Lung (tissue), 12 donors: ENCODE results near the gene TWIST2. TPM values are rescaled to one million over a fixed set of nuclear protein-coding genes. Genes with fewer than 3 reads are reported as not detected.

Experiments
- ATAC-seq: fragments of 200-7000 bp; cut with Tn5 transposase; one replicate; pipeline ENCODE4 v1.9.1; 2020; ENCODE audit warnings: moderate number of reproducible peaks; ENCODE audit not compliant: insufficient read depth, low FRiP score
- DNase-seq, 3 donors: peaks; one replicate each; pipeline ENCODE4 v3.0.0-alpha.2; 2013 to 2017
- H3K27ac ChIP-seq, 2 donors: one replicate each; pipeline ENCODE4 v1.5.1; 2013; ENCODE audit warnings: mild to moderate bottlenecking in 2 of 2, moderate library complexity in 2 of 2, control low read depth in 1 of 2, inconsistent platforms in 1 of 2, low read depth in 1 of 2, low read length in 1 of 2
- H3K27me3 ChIP-seq, 3 donors: one replicate each; pipeline ENCODE4 v1.5.1; 2013; ENCODE audit warnings: low read length in 2 of 3; ENCODE audit not compliant: control insufficient read depth in 3 of 3, insufficient read depth in 3 of 3
- H3K36me3 ChIP-seq, 4 donors: one replicate each; pipeline ENCODE4 v1.5.1; 2013; ENCODE audit warnings: low read length in 4 of 4, mild to moderate bottlenecking in 1 of 4, moderate library complexity in 1 of 4; ENCODE audit not compliant: control insufficient read depth in 4 of 4, insufficient read depth in 4 of 4
- H3K4me1 ChIP-seq, 5 donors: one replicate each; pipeline ENCODE4 v1.5.1; 2013; ENCODE audit warnings: low read length in 5 of 5, mild to moderate bottlenecking in 2 of 5, moderate library complexity in 1 of 5; ENCODE audit not compliant: control insufficient read depth in 5 of 5, insufficient read depth in 5 of 5
- H3K4me3 ChIP-seq: one replicate; pipeline ENCODE4 v1.5.1; 2013; ENCODE audit warnings: mild to moderate bottlenecking, control low read depth, moderate library complexity
- H3K9ac ChIP-seq, 2 donors: one replicate each; pipeline ENCODE4 v1.5.1; 2013; ENCODE audit warnings: low read length in 2 of 2, control low read depth in 1 of 2; ENCODE audit not compliant: insufficient read depth in 1 of 2
- H3K9me3 ChIP-seq, 4 donors: one replicate each; pipeline ENCODE4 v1.5.1; 2013; ENCODE audit warnings: low read length in 3 of 4, mild to moderate bottlenecking in 1 of 4, moderate library complexity in 1 of 4; ENCODE audit not compliant: control insufficient read depth in 4 of 4, insufficient read depth in 3 of 4
- WGBS, 2 donors: extraction: QIAGEN DNeasy Blood & Tissue Kit; methylation state at CpG; one replicate each; pipeline ENCODE4 v1.1.7; 2013; 5-methylcytosine and 5-hydroxymethylcytosine counted together
- polyA plus RNA-seq, 2 donors: library from polyadenylated mRNA; stranded (reverse); fragments of 200-250 nt; gene quantifications; one replicate each; pipeline ENCODE4 v1.2.1, GENCODE V29; 2013
- total RNA-seq, 2 donors: library from RNA; depleted of rRNA in 1 of 2; stranded (reverse); fragments of >200 nt in 1 of 2; gene quantifications; one replicate each; pipeline ENCODE4 v1.2.1, GENCODE V29; 2014 to 2021
- TF ChIP-seq, protein P1 (sequence below): IDR thresholded peaks from 2 replicates; pipeline ENCODE4 v1.5.1; 2012; ENCODE audit warnings: mild to moderate bottlenecking; ENCODE audit errors: control extremely low read depth, extremely low read depth
- donor health status: control.
- donor health status: control.
- donor health status: Bipolar disorder and iron deficiency.
- donor health status: healthy.
- donor health status: DM: yes; HTN: yes; CAD: no.

The TWIST2 gene
- total and polyA plus RNA-seq, 4 donors: 10.1 to 14.8 (median 11.7) TPM

GRCh38 chr2:238924796-238925195 is 76.9 kb downstream of the TWIST2 start:
- no peak for DNase-seq
- Histone ChIP-seq H3K27me3 (no peaks in the 10 kb centered on the region), H3K27ac (no peak overlapping the region), H3K9me3 (peaks cover 0 to 2% (median 0%) of the 10 kb centered on the region in 4 donors), H3K4me1 (peaks cover 0 to 11% (median 5%) of the 10 kb centered on the region in 5 donors), H3K36me3 (no peaks in the 10 kb centered on the region), H3K9ac (no peak overlapping the region), H3K4me3 (no peak overlapping the region)
- no peak for ATAC-seq
- WGBS, 2 donors: 64 to 75% methylated on average over 13 of the region's 13 CpGs
- TF ChIP-seq, protein P1, sequence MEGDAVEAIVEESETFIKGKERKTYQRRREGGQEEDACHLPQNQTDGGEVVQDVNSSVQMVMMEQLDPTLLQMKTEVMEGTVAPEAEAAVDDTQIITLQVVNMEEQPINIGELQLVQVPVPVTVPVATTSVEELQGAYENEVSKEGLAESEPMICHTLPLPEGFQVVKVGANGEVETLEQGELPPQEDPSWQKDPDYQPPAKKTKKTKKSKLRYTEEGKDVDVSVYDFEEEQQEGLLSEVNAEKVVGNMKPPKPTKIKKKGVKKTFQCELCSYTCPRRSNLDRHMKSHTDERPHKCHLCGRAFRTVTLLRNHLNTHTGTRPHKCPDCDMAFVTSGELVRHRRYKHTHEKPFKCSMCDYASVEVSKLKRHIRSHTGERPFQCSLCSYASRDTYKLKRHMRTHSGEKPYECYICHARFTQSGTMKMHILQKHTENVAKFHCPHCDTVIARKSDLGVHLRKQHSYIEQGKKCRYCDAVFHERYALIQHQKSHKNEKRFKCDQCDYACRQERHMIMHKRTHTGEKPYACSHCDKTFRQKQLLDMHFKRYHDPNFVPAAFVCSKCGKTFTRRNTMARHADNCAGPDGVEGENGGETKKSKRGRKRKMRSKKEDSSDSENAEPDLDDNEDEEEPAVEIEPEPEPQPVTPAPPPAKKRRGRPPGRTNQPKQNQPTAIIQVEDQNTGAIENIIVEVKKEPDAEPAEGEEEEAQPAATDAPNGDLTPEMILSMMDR: no peak

GRCh38 chr2:238925281-238925680 is 77.4 kb downstream of the TWIST2 start:
- WGBS, 2 donors: 89 to 90% methylated on average over 13 of the region's 13 CpGs
- Histone ChIP-seq H3K27ac (no peak overlapping the region), H3K4me1 (peaks cover 0 to 15% (median 9%) of the 10 kb centered on the region in 5 donors), H3K4me3 (no peak overlapping the region), H3K27me3 (no peaks in the 10 kb centered on the region), H3K36me3 (no peaks in the 10 kb centered on the region), H3K9me3 (peaks cover 0 to 2% (median 0%) of the 10 kb centered on the region in 4 donors), H3K9ac (no peak overlapping the region)
- ATAC-seq: no peak
- TF ChIP-seq, protein P1: no peak
- DNase-seq: no peak

DNA sequence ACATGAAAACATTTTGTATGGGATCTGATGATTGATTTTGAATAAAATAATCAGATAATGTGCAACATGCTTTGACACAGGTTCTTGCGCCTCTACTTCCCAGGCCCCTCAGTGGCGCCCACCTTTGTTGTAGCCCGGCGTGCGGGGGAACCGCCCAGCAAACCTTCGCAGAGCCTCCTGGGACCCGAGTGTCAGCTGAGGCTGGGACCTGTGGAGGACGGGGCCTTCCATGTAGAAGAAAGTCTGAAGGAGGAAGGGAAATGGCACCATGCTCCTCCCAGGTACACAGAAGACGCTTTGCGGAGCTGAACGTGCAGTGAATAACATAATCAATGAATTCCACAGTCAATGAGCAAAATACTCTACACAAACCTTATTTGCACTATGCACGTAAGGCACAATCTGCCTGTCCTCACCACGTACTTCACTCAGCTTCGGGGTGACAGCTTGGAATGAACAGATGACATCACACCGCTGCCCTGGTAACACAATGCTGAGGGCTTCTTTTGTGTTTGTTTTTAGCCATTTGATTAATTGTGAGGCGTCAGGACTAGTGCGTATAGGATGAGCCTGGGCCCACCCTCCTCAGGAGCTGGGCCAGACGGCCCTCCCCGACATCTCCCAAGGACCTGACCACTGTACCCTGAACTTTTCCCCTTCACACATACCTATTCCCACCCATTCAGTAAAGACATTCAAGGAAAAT is 78.1 kb downstream of the TWIST2 start:
- 80 to 83% methylated on average over 20 of the region's 20 CpGs for WGBS, 2 donors
- Histone ChIP-seq H3K9me3 (peaks cover 0 to 2% (median 0%) of the 10 kb centered on the region in 4 donors), H3K27ac (no peak overlapping the region), H3K9ac (no peak overlapping the region), H3K4me3 (no peak overlapping the region), H3K27me3 (no peaks in the 10 kb centered on the region), H3K36me3 (no peaks in the 10 kb centered on the region), H3K4me1 (peaks cover 0 to 17% (median 12%) of the 10 kb centered on the region in 5 donors)
- TF ChIP-seq, protein P1: no peak
- no peak for DNase-seq
- ATAC-seq: no peak
